K562 (cell line): ENCODE results near the gene TOX3. TPM values are rescaled to one million over a fixed set of nuclear protein-coding genes. Genes with fewer than 3 reads are reported as not detected.

Source experiments
- ATAC-seq: fragments of 200-7000 bp; cut with Tn5 transposase; 3 replicates; pipeline ENCODE4 v1.9.1; 2020; ENCODE audit warnings: moderate library complexity
- BruUV-seq: library from RNA; stranded (reverse); fragments of 400-500 nt; replicated peaks from 2 replicates; lab custom pipeline; 2021; lab: Mats Ljungman, UMichigan
- CTCF ChIA-PET: fragments of 300-600 bp; formaldehyde crosslinking; extraction: SDS; loops from one replicate; lab custom pipeline; 2021; ENCODE audit warnings: low intra/inter-chr PET ratio; lab: Yijun Ruan, JAX
- POLR2A ChIA-PET: fragments of 300-600, 350-650 bp; sonication (Branson Sonifier 250); formaldehyde crosslinking; extraction: SDS; loops from one replicate; lab custom pipeline; 2021; ENCODE audit warnings: antibody characterized with exemption, inconsistent platforms; lab: Yijun Ruan, JAX
- DNase-seq, 4 experiments: peaks; one replicate each; pipeline versions ENCODE4 v3.0.0 to v3.0.0-alpha.2; 2011 to 2018; ENCODE audit warnings: low spot score in 3 of 4, mixed read lengths in 3 of 4; ENCODE audit errors: extremely low read depth in 1 of 4
- FAIRE-seq: peaks from 2 replicates; lab custom pipeline; 2011; peaks lifted over from hg19 to GRCh38; lab: Jason Lieb, UNC
- H2AFZ ChIP-seq: 2 replicates; pipeline ENCODE4 v1.6.0; 2011; ENCODE audit warnings: low read depth, low read length, control low read depth, inconsistent platforms
- H3K27ac ChIP-seq: fragments of 200-600 bp; 3 replicates; pipeline ENCODE4 v1.8.0; 2011; ENCODE audit warnings: low read depth, mild to moderate bottlenecking, control low read depth, inconsistent platforms, low read length, moderate library complexity, mixed read lengths; ENCODE audit errors: extremely low read depth
- H3K27me3 ChIP-seq, 2 experiments: fragments of 300-600 bp in 1 of 2; 2 replicates in 1 of 2; 3 replicates in 1 of 2; pipeline versions ENCODE4 v1.6.0 to v1.8.0; 2011; ENCODE audit warnings: inconsistent platforms in 2 of 2, low read length in 2 of 2, mild to moderate bottlenecking in 1 of 2, mixed read lengths in 1 of 2, moderate library complexity in 1 of 2; ENCODE audit not compliant: control insufficient read depth in 2 of 2, insufficient read depth in 2 of 2
- H3K36me3 ChIP-seq: fragments of 300-600 bp; 3 replicates; pipeline ENCODE4 v1.8.0; 2011; ENCODE audit warnings: mild to moderate bottlenecking, low read length, inconsistent platforms; ENCODE audit not compliant: control insufficient read depth, insufficient read depth
- H3K4me1 ChIP-seq, 2 experiments: fragments of 200-600 bp in 1 of 2; replicated peaks in 1 of 2; 2 replicates in 1 of 2; 3 replicates in 1 of 2; pipeline versions ENCODE4 v1.5.1 to v1.8.0; 2011; ENCODE audit warnings: inconsistent platforms in 2 of 2, low read length in 2 of 2, mild to moderate bottlenecking in 1 of 2, mixed read lengths in 1 of 2, moderate library complexity in 1 of 2; ENCODE audit not compliant: control insufficient read depth in 2 of 2, insufficient read depth in 2 of 2
- H3K4me2 ChIP-seq: 2 replicates; pipeline ENCODE4 v1.6.1; 2011; ENCODE audit warnings: low read length, control low read depth, inconsistent platforms, mixed read lengths; ENCODE audit not compliant: insufficient read depth
- H3K4me3 ChIP-seq: fragments of 200-600 bp; sonication (generic), shearing (Covaris generic); 2 replicates; pipeline ENCODE4 v1.5.1; 2016; ENCODE audit warnings: control low read depth, inconsistent platforms
- H3K79me2 ChIP-seq: fragments of 200-600 bp; 3 replicates; pipeline ENCODE4 v1.8.0; 2011; ENCODE audit warnings: low read length, inconsistent platforms; ENCODE audit not compliant: control insufficient read depth, insufficient read depth
- H3K9ac ChIP-seq, 2 experiments: 2 replicates each; pipeline versions ENCODE4 v1.6.0 to v1.6.1; 2011; ENCODE audit warnings: low read depth in 2 of 2, low read length in 2 of 2, control low read depth in 1 of 2, inconsistent platforms in 1 of 2, mild to moderate bottlenecking in 1 of 2, mixed read lengths in 1 of 2; ENCODE audit not compliant: insufficient read depth in 1 of 2
- H3K9me1 ChIP-seq: one replicate; pipeline ENCODE4 v1.6.0; 2011; ENCODE audit warnings: inconsistent platforms, mild to moderate bottlenecking, low read length, moderate library complexity; ENCODE audit not compliant: control insufficient read depth, insufficient read depth
- H3K9me3 ChIP-seq: replicated peaks from 2 replicates; pipeline ENCODE4 v1.5.1; 2011; ENCODE audit warnings: low read depth, low read length, inconsistent platforms; ENCODE audit not compliant: control insufficient read depth, insufficient read depth
- H4K20me1 ChIP-seq: replicated peaks from 2 replicates; pipeline ENCODE4 v1.6.1; 2011; ENCODE audit warnings: low read length, inconsistent platforms, mixed read lengths; ENCODE audit not compliant: control insufficient read depth, insufficient read depth
- ARID1B ChIP-seq: fragments of 450-650 bp; IDR thresholded peaks from 2 replicates; pipeline ENCODE4 v1.6.1; 2016; ENCODE audit warnings: antibody characterized with exemption, mild to moderate bottlenecking, inconsistent platforms
- COPS2 ChIP-seq: fragments of 450-650 bp; conservative IDR thresholded peaks from 2 replicates; pipeline ENCODE4 v1.6.1; 2016; ENCODE audit warnings: mild to moderate bottlenecking, moderate library complexity
- DDX20 ChIP-seq: fragments of 450-650 bp; IDR thresholded peaks from 2 replicates; pipeline ENCODE4 v1.6.1; 2016; ENCODE audit warnings: missing genetic modification characterization, low read depth, mild to moderate bottlenecking, missing compliant biosample characterization, moderate library complexity
- EZH2 ChIP-seq: IDR thresholded peaks from 2 replicates; pipeline ENCODE4 v1.6.1; 2012; ENCODE audit warnings: low read depth, mild to moderate bottlenecking, inconsistent platforms, low read length, borderline replicate concordance
- HDAC3 ChIP-seq: fragments of 450-650 bp; IDR thresholded peaks from 2 replicates; pipeline ENCODE4 v1.6.1; 2018; ENCODE audit warnings: borderline replicate concordance, mild to moderate bottlenecking, moderate library complexity; ENCODE audit not compliant: partially characterized antibody
- KDM5B ChIP-seq: fragments of 200-600 bp; sonication (generic); IDR thresholded peaks from 2 replicates; pipeline ENCODE4 v1.6.1; 2012; ENCODE audit warnings: low read depth, mild to moderate bottlenecking, moderate library complexity, low read length, control low read depth, inconsistent platforms; ENCODE audit not compliant: insufficient replicate concordance
- MITF ChIP-seq: IDR thresholded peaks from 2 replicates; pipeline ENCODE4 v1.6.1; 2014; ENCODE audit warnings: antibody characterized with exemption
- NUFIP1 ChIP-seq: fragments of 450-650 bp; IDR thresholded peaks from 2 replicates; pipeline ENCODE4 v1.6.1; 2018; ENCODE audit not compliant: partially characterized antibody
- POLR2H ChIP-seq: IDR thresholded peaks from 2 replicates; pipeline ENCODE4 v1.6.1; 2016; ENCODE audit warnings: missing genetic modification characterization, low read depth, mild to moderate bottlenecking, control low read depth, missing compliant biosample characterization, moderate library complexity
- RAD51 ChIP-seq: fragments of 450-650 bp; IDR thresholded peaks from 2 replicates; pipeline ENCODE4 v1.7.1; 2016; ENCODE audit warnings: low read depth, mild to moderate bottlenecking, borderline replicate concordance
- RHOXF2B ChIP-seq: fragments of 250-450 bp; sonication (Bioruptor Pico); conservative IDR thresholded peaks from 2 replicates; pipeline ENCODE4 v1.5.1; 2021
- TAF15 ChIP-seq: fragments of 200-400 bp; formaldehyde crosslinking; IDR thresholded peaks from 2 replicates; pipeline ENCODE4 v1.6.1; 2017; ENCODE audit warnings: mild to moderate bottlenecking, low read depth, low read length, moderate library complexity
- THRAP3 ChIP-seq: fragments of 450-650 bp; IDR thresholded peaks from 2 replicates; pipeline ENCODE4 v1.6.1; 2016; ENCODE audit warnings: mild to moderate bottlenecking, inconsistent platforms, borderline replicate concordance
- ZBTB1 ChIP-seq: sonication (generic); formaldehyde crosslinking; IDR thresholded peaks from 2 replicates; pipeline ENCODE4 v1.8.1; 2023; ENCODE audit warnings: missing genetic modification reagents, low read depth, mild to moderate bottlenecking, borderline replicate concordance
- ZBTB12 ChIP-seq: fragments of 250-450 bp; sonication (Bioruptor Pico); IDR thresholded peaks from 2 replicates; pipeline ENCODE4 v1.4.0; 2020
- ZNF12 ChIP-seq: sonication (generic); formaldehyde crosslinking; IDR thresholded peaks from 2 replicates; pipeline ENCODE4 v1.4.0; 2020; ENCODE audit warnings: mild to moderate bottlenecking, missing genetic modification reagents
- ZNF143 ChIP-seq: sonication (generic); formaldehyde crosslinking; IDR thresholded peaks from 2 replicates; pipeline ENCODE4 v1.9.0; 2022; ENCODE audit warnings: mild to moderate bottlenecking, missing genetic modification reagents
- WGBS: fragments of 100-300 bp; shearing (Covaris generic); methylation state at CpG from one replicate; pipeline ENCODE4 v1.1.6; 2016; ENCODE audit warnings: low coverage, mixed read lengths; ENCODE audit not compliant: insufficient coverage; ENCODE audit errors: missing lambda C conversion rate; 5-methylcytosine and 5-hydroxymethylcytosine counted together
- in situ Hi-C: fragments of 300-500 bp; cut with MboI; formaldehyde crosslinking; loops from 4 replicates; pipeline ENCODE4 v1.15.0; 2018; ENCODE audit warnings: inconsistent platforms, mixed read lengths
- intact Hi-C: fragments of 100-400 bp; cut with micrococcal nuclease; formaldehyde crosslinking; loops from 2 replicates; pipeline ENCODE4 v1.14.2; 2022
- polyA plus RNA-seq, 8 experiments: library from polyadenylated mRNA; depleted of rRNA in 4 of 8; stranded (reverse) in 5 of 8; unstranded in 3 of 8; fragments of >200 nt; fragmentation: Nextera tagmentation in 2 of 8; fragmentation: Illumina TruSeq in 1 of 8; extraction: Ambion mirVana in 2 of 8; extraction: Trizol in 1 of 8; gene quantifications; 2 replicates each; pipeline versions ENCODE4 v1.2.1 to v1.2.3, GENCODE V29; 2011 to 2014; ENCODE audit warnings: inconsistent platforms in 1 of 8, missing spikeins in 1 of 8
- total RNA-seq, 7 experiments: library from RNA; depleted of rRNA in 6 of 7; stranded (reverse); fragments of >200 nt in 6 of 7; fragmentation: Illumina TruSeq in 2 of 7; extraction: Trizol in 2 of 7; gene quantifications; 2 replicates each; pipeline versions ENCODE4 v1.2.1 to v1.2.3, GENCODE V29; 2011 to 2021; ENCODE audit warnings: low replicate concordance in 1 of 7

The TOX3 gene
- total and polyA plus RNA-seq, 9 of the 15 experiments (the other 6 are each of a cell fraction or from before 2014, with no cell fraction given), result not detected

- no peak for TF ChIP-seq ZBTB12 (CRISPR knock-in tag)
- no peak for TF ChIP-seq POLR2H (tag)
- no peak for TF ChIP-seq KDM5B
- TF ChIP-seq RAD51, result no peak
- TF ChIP-seq ZNF12 (CRISPR knock-in tag), result no peak
- no peak for TF ChIP-seq NUFIP1
- no peak for TF ChIP-seq ZBTB1 (CRISPR knock-in tag)
- TF ChIP-seq EZH2, result no peak
- no peak for TF ChIP-seq COPS2
- no peak for TF ChIP-seq ZNF143 (CRISPR knock-in tag)
Measured at GRCh38 chr16:52441886-52442285, 105.1 kb downstream of the TOX3 start (continued).

- ChIA-PET POLR2A (no interaction called here), CTCF (no interaction called here)
- no peaks in the 10 kb centered on the region for H4K20me1 ChIP-seq
- intact Hi-C loops, result no loop called here
- no peak overlapping the region for H3K9ac ChIP-seq
- H3K9me1 ChIP-seq, result no peaks in the 10 kb centered on the region
- no peak for FAIRE-seq
- H3K27me3 ChIP-seq, result no peaks in the 10 kb centered on the region
- no peak overlapping the region for H3K4me2 ChIP-seq
- no peaks in the 10 kb centered on the region for H3K36me3 ChIP-seq
- no peaks in the 10 kb centered on the region for H3K4me1 ChIP-seq
- BruUV-seq, result no TSS peak
- no peak overlapping the region for H3K4me3 ChIP-seq
- H2AFZ ChIP-seq, result no peak overlapping the region
- H3K27ac ChIP-seq, result no peak overlapping the region
- in situ Hi-C loops, result no loop called here
- no peaks in the 10 kb centered on the region for H3K79me2 ChIP-seq
- ATAC-seq, result no peak
- H3K9me3 ChIP-seq, result no peaks in the 10 kb centered on the region
- DNase-seq, result no peak
- TF ChIP-seq ZBTB1 (CRISPR knock-in tag), result no peak
- no peak for TF ChIP-seq RHOXF2B (CRISPR knock-in tag)
- TF ChIP-seq DDX20 (tag), result no peak
- TF ChIP-seq MITF, result no peak
- TF ChIP-seq ARID1B, result no peak
- no peak for TF ChIP-seq HDAC3
- TF ChIP-seq TAF15, result no peak
- no peak for TF ChIP-seq THRAP3
- WGBS, result 0% methylated on average over 2 of the region's 2 CpGs
Measured at GRCh38 chr16:52440248-52440647, 106.7 kb downstream of the TOX3 start.
